Type B pancreatic cell (in vitro differentiated cells): ENCODE results near the gene RXFP1. TPM values are rescaled to one million over a fixed set of nuclear protein-coding genes. Genes with fewer than 3 reads are reported as not detected.

Experiments used
- DNase-seq: peaks from one replicate; pipeline ENCODE4 v3.0.0; 2021; ENCODE audit warnings: mixed read lengths; ENCODE audit not compliant: unreplicated experiment; ENCODE audit errors: extremely low spot score
- H3K27ac Mint-ChIP-seq: 2 replicates; pipeline ENCODE4 v1.8.0; 2021; ENCODE audit warnings: mild to moderate bottlenecking, mixed read lengths
- H3K27me3 Mint-ChIP-seq: 2 replicates; pipeline ENCODE4 v1.8.0; 2021; ENCODE audit warnings: mixed read lengths
- H3K36me3 Mint-ChIP-seq: 2 replicates; pipeline ENCODE4 v1.8.0; 2021; ENCODE audit warnings: mixed read lengths
- H3K4me1 Mint-ChIP-seq: one replicate; pipeline ENCODE4 v1.8.0; 2021; ENCODE audit warnings: mixed read lengths; ENCODE audit not compliant: unreplicated experiment
- H3K4me3 Mint-ChIP-seq: 2 replicates; pipeline ENCODE4 v1.8.0; 2021; ENCODE audit warnings: mild to moderate bottlenecking, mixed read lengths
- H3K9me3 Mint-ChIP-seq: 2 replicates; pipeline ENCODE4 v1.8.0; 2021; ENCODE audit warnings: mixed read lengths
- CTCF ChIP-seq: fragments of 200-600 bp; sonication (generic); conservative IDR thresholded peaks from 2 replicates; pipeline ENCODE4 v1.5.0; 2021; ENCODE audit warnings: antibody characterized with exemption, mild to moderate bottlenecking
- total RNA-seq: library from RNA; stranded (reverse); gene quantifications from 2 replicates; pipeline ENCODE4 v1.2.1, GENCODE V29; 2021; ENCODE audit warnings: low replicate concordance

Gene RXFP1
- total RNA-seq, 1 donor from 2014 or later, result 0.07 TPM

- no peaks in the 10 kb centered on the region for H3K4me1 Mint-ChIP-seq
- no peak overlapping the region for H3K4me3 Mint-ChIP-seq
- TF ChIP-seq CTCF, result no peak
- H3K9me3 Mint-ChIP-seq, result no peaks in the 10 kb centered on the region
- H3K27ac Mint-ChIP-seq, result no peak overlapping the region
- H3K27me3 Mint-ChIP-seq, result no peaks in the 10 kb centered on the region
- H3K36me3 Mint-ChIP-seq, result peaks cover 10% of the 10 kb centered on the region
- no peak for DNase-seq
Observed at GRCh38 chr4:158681629-158682028, 159.9 kb downstream of the RXFP1 start.

- Mint-ChIP-seq H3K4me3 (no peak overlapping the region), H3K27me3 (no peaks in the 10 kb centered on the region), H3K4me1 (no peaks in the 10 kb centered on the region), H3K27ac (no peak overlapping the region), H3K36me3 (peaks cover 11% of the 10 kb centered on the region), H3K9me3 (no peaks in the 10 kb centered on the region)
- no peak for TF ChIP-seq CTCF
- no peak for DNase-seq
Observed at GRCh38 chr4:158682066-158682465, 160.4 kb downstream of the RXFP1 start.

- TF ChIP-seq CTCF, result no peak
- no peaks in the 10 kb centered on the region for H3K27me3 Mint-ChIP-seq
- no peak overlapping the region for H3K4me3 Mint-ChIP-seq
- no peaks in the 10 kb centered on the region for H3K9me3 Mint-ChIP-seq
- no peak overlapping the region for H3K27ac Mint-ChIP-seq
- no peaks in the 10 kb centered on the region for H3K4me1 Mint-ChIP-seq
- no peak for DNase-seq
- H3K36me3 Mint-ChIP-seq, result peaks cover 16% of the 10 kb centered on the region
Observed at GRCh38 chr4:158688813-158689212, 167.1 kb downstream of the RXFP1 start.

Other genes starting within 250 kb of the RXFP1 start
- 9.2 and 17.5 TPM in 2 replicates for gene C4orf46, start 150.0 kb downstream of the RXFP1 start, total RNA-seq
- 32.5 and 42.2 TPM in 2 replicates for gene ETFDH, start 150.4 kb downstream of the RXFP1 start, total RNA-seq
- gene PPID, start 201.5 kb downstream of the RXFP1 start, total RNA-seq, result 34.6 and 40.6 TPM in 2 replicates
- gene FNIP2, start 247.1 kb downstream of the RXFP1 start, total RNA-seq, result 31.0 and 36.5 TPM in 2 replicates